ES-I3 (cell line): ENCODE data around the gene CACNA1C.

Source experiments
- H3K36me3 ChIP-seq: 2 replicates; pipeline ENCODE4 v1.6.1; 2013; ENCODE audit warnings: mild to moderate bottlenecking, low read length, control low read depth, moderate library complexity; ENCODE audit not compliant: insufficient read depth
- H3K4me1 ChIP-seq: 2 replicates; pipeline ENCODE4 v1.6.1; 2013; ENCODE audit warnings: mild to moderate bottlenecking, control low read depth, low read length; ENCODE audit not compliant: insufficient read depth
- H3K9ac ChIP-seq: 2 replicates; pipeline ENCODE4 v1.6.1; 2013; ENCODE audit warnings: low read depth, mild to moderate bottlenecking, low read length, moderate library complexity
- H3K9me3 ChIP-seq: 2 replicates; pipeline ENCODE4 v1.6.1; 2013; ENCODE audit warnings: mild to moderate bottlenecking, low read length, moderate library complexity; ENCODE audit not compliant: control insufficient read depth, insufficient read depth

The CACNA1C gene

DNA sequence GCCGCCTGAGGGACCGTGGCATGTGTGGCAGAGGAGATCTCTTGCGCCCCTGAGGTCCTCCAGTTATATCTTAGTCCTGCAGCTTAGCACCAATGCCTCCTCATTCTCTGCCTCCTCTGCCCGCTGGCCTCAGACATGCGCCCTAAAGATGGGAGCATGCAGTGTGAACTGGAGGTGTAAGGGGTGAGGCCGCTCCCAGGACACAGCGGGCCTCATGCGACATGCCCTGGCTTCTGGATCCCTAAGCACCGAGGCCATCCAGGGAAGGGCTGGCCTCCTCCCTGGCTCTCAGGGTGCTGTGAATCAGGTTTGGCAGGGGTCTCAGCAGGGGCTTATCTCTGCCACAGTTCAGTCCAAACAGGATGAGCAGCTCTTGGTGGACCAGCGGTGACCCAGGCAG lies 86.9 kb downstream of the CACNA1C start:
- Histone ChIP-seq H3K4me1 (peaks cover 4% of the 10 kb centered on the region; the same call in 1 of the 2 replicates), H3K9ac (no peak overlapping the region), H3K9me3 (0 out of 2 replicates have a peak, but pooled peaks cover 2% of the 10 kb centered on the region), H3K36me3 (no peaks in the 10 kb centered on the region)

DNA sequence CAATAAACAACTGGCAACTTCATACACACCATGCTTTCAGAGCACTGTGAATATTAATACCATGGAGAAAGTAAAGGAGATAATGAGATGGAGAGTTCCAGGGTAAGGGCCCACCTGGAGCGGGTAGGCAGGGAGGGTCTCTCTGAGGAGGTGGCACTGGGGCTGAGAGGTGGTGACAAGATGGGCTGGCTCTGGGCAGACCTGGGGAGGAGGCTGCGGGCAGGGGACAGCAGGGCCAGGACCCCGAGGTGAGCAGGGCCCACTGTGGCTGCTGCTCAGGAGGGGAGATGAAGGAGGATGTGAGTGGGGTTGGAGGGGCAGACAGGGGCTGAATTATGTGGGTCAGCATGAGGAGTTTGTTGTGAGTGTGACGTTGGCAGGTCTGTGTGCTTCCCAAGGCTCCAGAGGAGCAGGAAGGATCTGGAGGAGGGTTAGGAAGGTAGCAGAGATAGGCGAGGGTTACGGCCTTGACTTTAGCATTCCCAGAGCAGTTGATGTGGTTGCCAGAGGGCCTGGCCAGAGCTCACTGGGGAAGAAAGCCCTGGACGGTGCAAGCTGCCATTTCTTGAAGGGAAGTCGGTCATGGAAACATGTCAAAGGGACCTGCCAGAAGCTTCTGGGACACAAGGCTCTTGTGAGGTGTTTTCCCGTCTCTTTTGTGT lies 88.2 kb downstream of the CACNA1C start:
- Histone ChIP-seq H3K9me3 (0 out of 2 replicates have a peak, but pooled peaks cover 2% of the 10 kb centered on the region), H3K9ac (no peak overlapping the region), H3K4me1 (peaks cover 4% of the 10 kb centered on the region; the same call in 1 of the 2 replicates), H3K36me3 (no peaks in the 10 kb centered on the region)

DNA sequence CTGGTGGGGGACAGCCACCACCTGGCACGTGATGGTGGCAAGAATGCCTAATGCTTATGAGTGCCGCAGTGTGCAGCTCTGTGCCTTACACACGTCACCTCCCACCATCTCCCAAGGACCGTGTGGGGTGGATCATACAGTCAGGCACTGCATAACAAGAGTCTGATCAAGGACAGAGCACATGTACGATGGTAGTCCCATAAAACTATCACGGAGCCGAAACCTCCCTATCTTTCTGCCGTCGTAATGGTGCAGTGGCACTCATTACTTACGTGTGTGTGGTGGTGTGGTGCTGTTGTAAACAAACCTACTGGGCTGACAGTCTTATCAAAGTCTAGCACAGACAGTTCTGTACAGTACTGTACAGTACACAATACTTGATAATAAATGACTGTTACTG lies 89.3 kb downstream of the CACNA1C start:
- H3K9ac ChIP-seq: no peak overlapping the region
- no peaks in the 10 kb centered on the region for H3K4me1 ChIP-seq
- H3K36me3 ChIP-seq: no peaks in the 10 kb centered on the region
- H3K9me3 ChIP-seq: 0 out of 2 replicates have a peak, but pooled peaks cover under 1% of the 10 kb centered on the region

DNA sequence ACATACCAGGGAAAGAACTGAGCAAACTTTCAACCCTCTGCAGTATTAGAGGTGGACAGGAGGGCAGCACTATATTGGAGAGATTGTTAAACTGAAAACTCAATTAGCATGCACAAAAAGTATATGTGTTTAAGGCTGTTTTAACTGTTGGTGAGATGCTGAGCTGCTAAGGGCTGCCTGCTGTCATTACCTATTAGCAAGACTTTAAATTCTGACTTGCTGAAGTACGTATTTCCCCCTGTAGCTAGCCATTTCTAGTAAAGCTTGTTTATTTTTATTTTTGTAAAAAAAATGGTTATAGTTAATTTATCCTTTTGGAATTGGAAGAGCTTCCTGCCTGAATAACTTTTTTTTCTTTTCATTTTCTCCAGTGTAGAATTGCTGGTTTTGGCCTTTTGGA lies 92.2 kb downstream of the CACNA1C start:
- H3K9me3 ChIP-seq: no peaks in the 10 kb centered on the region
- no peaks in the 10 kb centered on the region for H3K36me3 ChIP-seq
- no peak overlapping the region for H3K9ac ChIP-seq
- H3K4me1 ChIP-seq: no peaks in the 10 kb centered on the region

DNA sequence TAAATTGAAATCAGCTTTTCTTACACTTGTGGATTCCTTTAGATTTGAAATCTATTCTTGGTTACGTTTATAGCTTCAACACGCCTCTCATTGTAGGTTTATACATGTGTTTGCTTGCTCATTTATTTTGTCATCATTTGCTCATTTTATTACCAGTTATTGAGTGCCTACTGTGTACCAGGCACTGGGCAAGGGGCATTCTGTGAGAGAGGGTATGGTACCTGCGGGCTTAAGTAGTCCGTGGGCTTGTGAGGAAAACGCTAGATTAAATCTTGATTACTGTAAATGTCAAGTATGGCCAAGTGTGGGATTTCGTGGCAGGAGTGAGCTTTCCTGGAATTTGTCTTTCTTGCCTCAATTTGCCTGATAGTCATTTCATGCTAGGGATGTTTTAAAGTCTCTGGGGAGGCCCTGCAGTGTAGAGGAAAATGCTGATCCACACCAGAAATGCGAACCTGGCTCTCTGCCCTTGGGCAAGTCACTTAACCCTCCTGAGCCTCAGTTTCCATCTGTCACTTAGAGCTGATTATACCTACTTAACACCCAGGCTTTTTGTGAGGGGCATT lies 92.7 kb downstream of the CACNA1C start:
- no peaks in the 10 kb centered on the region for H3K4me1 ChIP-seq
- no peak overlapping the region for H3K9ac ChIP-seq
- no peaks in the 10 kb centered on the region for H3K36me3 ChIP-seq
- no peaks in the 10 kb centered on the region for H3K9me3 ChIP-seq

DNA sequence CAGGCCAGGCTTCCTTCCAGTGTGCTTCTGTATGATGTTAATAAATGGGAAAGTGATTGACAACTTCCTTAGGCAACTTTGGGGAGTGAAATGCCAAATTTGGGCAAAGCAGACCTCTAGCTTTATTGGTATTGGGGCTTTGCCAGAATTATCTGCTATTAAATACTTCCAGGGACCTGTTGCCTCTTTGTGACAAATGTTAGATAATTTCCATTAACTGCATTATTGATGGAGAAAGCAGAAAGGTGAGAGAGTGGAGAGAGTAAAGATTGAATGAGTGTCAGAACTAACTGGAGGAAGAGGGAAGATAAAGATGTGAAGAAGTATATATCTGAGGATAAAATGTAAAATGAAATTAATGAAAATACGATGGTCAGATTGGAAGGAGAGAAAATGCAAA lies 94.5 kb downstream of the CACNA1C start:
- no peaks in the 10 kb centered on the region for H3K36me3 ChIP-seq
- no peaks in the 10 kb centered on the region for H3K4me1 ChIP-seq
- H3K9ac ChIP-seq: no peak overlapping the region
- H3K9me3 ChIP-seq: no peaks in the 10 kb centered on the region

DNA sequence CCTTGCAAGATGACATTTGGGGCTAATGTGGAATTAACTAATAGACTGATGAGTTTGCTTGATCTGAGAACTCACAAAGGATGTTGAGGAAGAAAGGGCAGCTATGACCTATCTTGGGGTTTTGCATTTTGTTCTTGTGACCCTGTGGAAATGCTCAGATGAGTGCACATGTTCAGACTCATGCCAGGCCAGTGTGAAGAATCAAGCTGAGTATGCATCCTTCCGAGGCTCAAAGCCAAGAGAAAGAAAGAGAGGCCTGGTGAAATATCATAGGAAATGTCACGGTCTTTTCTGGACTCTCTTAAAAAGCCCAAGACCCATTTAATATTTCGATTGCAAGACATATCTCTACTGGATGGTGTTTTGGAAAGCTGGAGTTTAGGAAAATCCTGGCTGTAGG lies 96.3 kb downstream of the CACNA1C start:
- Histone ChIP-seq H3K36me3 (no peaks in the 10 kb centered on the region), H3K9ac (no peak overlapping the region), H3K4me1 (peaks cover 8% of the 10 kb centered on the region), H3K9me3 (no peaks in the 10 kb centered on the region)

DNA sequence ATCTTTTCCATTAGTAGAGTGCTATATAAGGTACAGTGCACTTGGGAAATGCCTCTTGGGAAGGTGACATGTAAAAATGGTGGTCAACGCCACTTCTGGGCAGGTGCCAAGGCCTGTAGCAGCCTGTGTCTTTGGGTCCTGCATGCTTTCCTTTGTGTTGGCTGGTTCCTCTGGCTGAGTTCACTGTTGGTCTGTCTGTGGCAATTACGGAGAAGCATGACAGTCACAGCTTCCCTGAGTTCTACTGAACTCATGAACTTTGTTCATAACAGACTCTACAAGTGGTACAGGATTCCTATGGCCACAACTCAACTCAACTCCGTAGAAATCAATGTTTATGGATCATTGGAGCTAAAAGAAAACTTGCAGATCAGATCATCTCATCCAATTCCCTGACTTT lies 98.0 kb downstream of the CACNA1C start:
- Histone ChIP-seq H3K36me3 (no peaks in the 10 kb centered on the region), H3K9ac (no peak overlapping the region), H3K9me3 (no peaks in the 10 kb centered on the region), H3K4me1 (peaks cover 14% of the 10 kb centered on the region)

DNA sequence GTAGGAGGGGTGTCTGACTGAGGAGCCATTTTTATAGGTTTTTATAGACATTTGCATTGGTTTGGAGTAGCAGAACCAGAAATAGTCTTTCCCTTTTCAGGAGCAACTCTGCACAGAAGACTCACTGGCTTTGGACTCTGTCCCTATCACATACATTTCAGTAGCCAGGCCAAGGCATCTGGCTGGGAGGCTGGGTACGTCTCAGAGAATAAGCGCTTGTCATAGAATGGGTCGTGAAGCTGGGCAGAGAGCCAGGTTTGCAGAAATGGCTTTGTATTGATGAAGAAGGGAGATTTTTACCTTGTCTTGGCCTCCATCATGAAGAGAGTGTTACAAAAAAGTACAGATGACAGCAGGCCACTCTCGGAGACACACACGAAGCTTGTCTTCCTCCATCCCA lies 98.6 kb downstream of the CACNA1C start:
- H3K36me3 ChIP-seq: no peaks in the 10 kb centered on the region
- no peak overlapping the region for H3K9ac ChIP-seq
- peaks cover 14% of the 10 kb centered on the region for H3K4me1 ChIP-seq
- H3K9me3 ChIP-seq: no peaks in the 10 kb centered on the region

DNA sequence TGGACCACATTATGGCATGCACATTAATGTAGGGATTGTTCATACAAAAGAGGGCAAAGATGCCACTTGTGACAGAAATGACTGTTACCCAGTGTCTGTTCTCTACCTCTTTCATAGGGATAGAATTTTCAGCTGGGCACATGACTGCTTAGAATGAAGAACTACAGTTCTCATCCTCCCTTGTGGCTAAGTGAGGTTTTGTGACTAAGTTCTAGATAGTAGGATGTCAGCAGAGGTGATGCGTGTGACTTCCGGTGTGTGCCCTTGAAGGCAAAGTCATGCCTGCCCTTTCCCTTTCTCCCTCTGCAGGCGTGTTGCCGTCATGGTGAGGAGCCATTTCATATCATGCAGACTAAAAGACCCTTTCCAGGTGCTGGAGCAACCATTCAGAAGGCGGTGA lies 99.3 kb downstream of the CACNA1C start:
- peaks cover 14% of the 10 kb centered on the region for H3K4me1 ChIP-seq
- H3K36me3 ChIP-seq: no peaks in the 10 kb centered on the region
- H3K9ac ChIP-seq: no peak overlapping the region
- no peaks in the 10 kb centered on the region for H3K9me3 ChIP-seq

DNA sequence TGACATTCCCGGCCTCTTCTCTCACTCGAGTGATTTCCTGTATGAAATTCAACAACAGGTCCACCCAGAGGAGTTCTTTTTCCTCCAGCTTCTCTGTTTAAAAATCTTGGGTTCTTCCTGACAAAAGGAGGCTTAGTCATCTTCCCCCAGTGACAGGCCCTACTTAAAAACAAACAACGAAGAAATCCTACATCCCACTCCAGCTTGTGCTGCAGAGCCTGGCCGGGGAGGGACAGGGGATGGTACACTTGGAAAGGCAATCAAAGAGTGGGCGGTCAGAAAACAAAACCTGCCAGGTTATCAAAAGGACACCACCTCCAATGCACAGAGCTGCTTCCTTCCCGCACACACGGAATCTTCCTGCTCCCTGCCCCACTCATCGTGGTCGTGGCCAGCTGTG lies 101.3 kb downstream of the CACNA1C start:
- Histone ChIP-seq H3K9me3 (no peaks in the 10 kb centered on the region), H3K4me1 (peaks cover 14% of the 10 kb centered on the region), H3K9ac (no peak overlapping the region), H3K36me3 (no peaks in the 10 kb centered on the region)

DNA sequence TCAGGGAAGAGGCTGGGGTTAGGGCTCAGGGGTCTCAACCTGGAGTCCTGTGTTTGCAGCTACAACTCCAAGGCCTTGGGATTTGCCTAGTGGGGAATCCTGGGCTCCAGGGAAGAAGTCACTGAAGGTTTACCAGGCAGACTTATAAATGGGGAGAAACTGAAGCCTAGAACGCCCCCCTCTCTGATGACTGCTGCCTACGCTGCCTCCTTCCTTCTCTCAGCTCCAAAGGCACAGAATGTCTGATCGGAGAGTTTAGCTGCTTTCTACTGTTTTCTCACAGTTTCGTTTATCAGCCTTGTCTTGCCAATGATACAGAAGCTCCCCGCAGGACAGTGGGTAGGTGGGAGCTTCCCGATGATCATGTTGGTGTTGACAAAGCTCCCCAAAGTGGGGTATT lies 101.7 kb downstream of the CACNA1C start:
- H3K36me3 ChIP-seq: no peaks in the 10 kb centered on the region
- H3K4me1 ChIP-seq: peaks cover 14% of the 10 kb centered on the region
- no peaks in the 10 kb centered on the region for H3K9me3 ChIP-seq
- no peak overlapping the region for H3K9ac ChIP-seq

DNA sequence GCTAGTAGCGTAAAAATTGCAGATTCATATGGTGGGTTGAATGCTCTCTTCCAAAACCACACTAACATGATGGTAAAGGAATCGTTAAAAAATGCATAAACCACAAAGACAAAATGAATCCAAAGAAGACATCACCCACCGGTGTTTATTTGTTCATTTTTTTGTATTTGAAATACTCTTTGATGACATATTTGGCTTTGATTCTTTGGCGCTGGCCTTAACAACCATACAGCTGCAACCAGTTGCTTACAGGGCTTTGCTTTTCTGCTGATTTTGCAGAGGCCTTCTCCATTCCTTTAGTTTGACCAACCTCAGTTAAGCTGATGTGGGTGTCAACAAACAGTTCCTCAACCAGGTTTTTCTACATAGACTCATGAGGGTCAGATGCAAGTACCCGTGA lies 103.5 kb downstream of the CACNA1C start:
- peaks cover 14% of the 10 kb centered on the region for H3K4me1 ChIP-seq
- H3K9ac ChIP-seq: no peak overlapping the region
- H3K9me3 ChIP-seq: no peaks in the 10 kb centered on the region
- H3K36me3 ChIP-seq: no peaks in the 10 kb centered on the region

DNA sequence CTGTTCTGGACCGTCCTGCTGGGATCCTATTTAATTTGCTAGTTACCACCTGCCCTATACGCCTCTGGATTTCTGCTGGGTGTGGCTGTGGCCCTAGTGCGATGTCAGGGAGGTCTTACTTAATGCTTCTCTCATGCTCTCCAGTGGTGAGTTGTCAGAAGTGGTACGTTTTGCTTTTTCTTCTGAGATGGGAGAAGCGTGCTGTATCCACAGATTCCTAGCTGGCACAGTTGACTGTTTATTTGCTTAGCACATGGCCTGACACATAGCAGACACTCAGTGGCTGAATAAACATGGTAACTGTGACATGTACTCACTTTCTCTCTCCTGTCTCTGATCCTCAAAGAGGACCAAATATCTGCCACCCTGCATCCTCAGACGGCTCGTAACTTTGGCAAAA lies 107.3 kb downstream of the CACNA1C start:
- Histone ChIP-seq H3K9ac (no peak overlapping the region), H3K4me1 (0 out of 2 replicates have a peak, but pooled peaks cover 5% of the 10 kb centered on the region), H3K9me3 (no peaks in the 10 kb centered on the region), H3K36me3 (no peaks in the 10 kb centered on the region)

DNA sequence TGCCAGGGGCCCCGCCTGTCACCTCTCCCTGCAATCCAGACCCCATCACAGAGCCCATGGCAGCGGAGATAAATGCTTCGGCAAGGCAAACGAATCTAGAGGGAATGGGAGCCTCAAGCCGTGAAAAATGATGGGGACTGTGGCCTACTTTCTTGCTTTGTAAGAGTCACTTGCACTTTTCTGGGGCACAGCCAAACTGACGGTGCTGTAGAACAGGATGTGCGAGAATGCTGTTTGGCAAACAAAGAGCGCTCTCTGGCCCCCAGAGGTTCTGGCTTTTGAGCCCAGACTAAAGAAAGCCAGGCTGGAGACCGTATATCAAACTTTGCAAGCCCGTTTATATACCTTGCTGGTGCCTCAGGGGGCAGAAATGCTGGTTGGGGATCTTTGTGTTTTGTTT lies 108.7 kb downstream of the CACNA1C start:
- no peak overlapping the region for H3K9ac ChIP-seq
- H3K4me1 ChIP-seq: 0 out of 2 replicates have a peak, but pooled peaks cover 5% of the 10 kb centered on the region
- no peaks in the 10 kb centered on the region for H3K36me3 ChIP-seq
- no peaks in the 10 kb centered on the region for H3K9me3 ChIP-seq
